SKM-1 (cell line): Measurements from ENCODE around the gene IL17B.
"Not testable (repeated sequence)": the region's sequence is repeated elsewhere in the genome, so short reads cannot be mapped to it uniquely, and the experiment has no call there.

Experiments used
- DNase-seq: peaks from one replicate; lab custom pipeline; 2025; ENCODE audit not compliant: unreplicated experiment; lab: John Stamatoyannopoulos, UW

The IL17B gene

GRCh38 chr5:149403923-149404745, 25.0 kb upstream of the IL17B start:
- DNase-seq, result no peak

GRCh38 chr5:149402291-149402690, 23.2 kb upstream of the IL17B start:
- DNase-seq, result no peak

- no peak for DNase-seq
These were observed 22.0 kb upstream of the IL17B start for GRCh38 chr5:149401051-149401450.

GRCh38 chr5:149400304-149400703, 21.2 kb upstream of the IL17B start:
- no peak for DNase-seq

- DNase-seq, result no peak
These were observed 20.7 kb upstream of the IL17B start for GRCh38 chr5:149399775-149400174.

GRCh38 chr5:149398747-149399266, 19.7 kb upstream of the IL17B start:
- not testable (repeated sequence) for DNase-seq

GRCh38 chr5:149397530-149397929, 18.4 kb upstream of the IL17B start:
- no peak for DNase-seq

GRCh38 chr5:149394996-149395395, 15.9 kb upstream of the IL17B start:
- DNase-seq, result not testable (repeated sequence)

GRCh38 chr5:149392718-149393117, 13.6 kb upstream of the IL17B start:
- DNase-seq, result no peak

GRCh38 chr5:149391524-149391923, 12.4 kb upstream of the IL17B start:
- DNase-seq, result no peak

GRCh38 chr5:149391076-149391475, 12.0 kb upstream of the IL17B start:
- not testable (repeated sequence) for DNase-seq

GRCh38 chr5:149389552-149390495, 10.7 kb upstream of the IL17B start:
- no peak for DNase-seq

- no peak for DNase-seq
These were observed 9.6 kb upstream of the IL17B start for GRCh38 chr5:149388498-149389190.

GRCh38 chr5:149387982-149388381, 8.9 kb upstream of the IL17B start:
- DNase-seq, result no peak

- DNase-seq, result no peak
These were observed 8.1 kb upstream of the IL17B start for GRCh38 chr5:149387081-149387631.

GRCh38 chr5:149386166-149386565, 7.1 kb upstream of the IL17B start:
- DNase-seq, result no peak

GRCh38 chr5:149383399-149383798, 4.3 kb upstream of the IL17B start:
- DNase-seq, result no peak

GRCh38 chr5:149382517-149383220, 3.6 kb upstream of the IL17B start:
- DNase-seq, result no peak

GRCh38 chr5:149381986-149382338, 2.9 kb upstream of the IL17B start:
- peak; percentile 40 for DNase-seq

- no peak for DNase-seq
These were observed 2.3 kb upstream of the IL17B start for GRCh38 chr5:149381261-149381985.
